ENCODE results near the gene PPM1A.

Gene PPM1A

DNA sequence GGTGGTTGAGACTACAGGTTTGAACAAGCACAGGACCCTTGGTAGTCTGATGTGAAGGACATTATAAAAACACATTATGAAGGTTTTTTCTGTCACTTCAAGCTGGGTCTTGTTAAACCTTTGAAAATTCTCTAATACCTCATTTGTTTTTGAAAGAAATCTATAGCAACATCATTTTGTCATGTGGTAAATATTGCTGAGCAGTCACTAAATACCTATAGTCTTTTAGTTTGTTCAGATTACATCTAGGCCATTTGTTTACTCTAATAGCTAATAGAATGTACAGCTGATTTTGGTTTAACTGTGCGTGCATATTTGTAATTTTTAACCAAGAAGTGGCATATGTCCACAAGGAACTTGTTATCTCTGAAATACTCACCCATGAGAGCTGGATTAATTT is 2.9 kb downstream of the PPM1A start:
- H3K4me1 ChIP-seq (ENCODE audit: insufficient read depth, low read length, poor library complexity, severe bottlenecking), result peaks cover 55% of the 10 kb centered on the region
- TF ChIP-seq, protein P1, sequence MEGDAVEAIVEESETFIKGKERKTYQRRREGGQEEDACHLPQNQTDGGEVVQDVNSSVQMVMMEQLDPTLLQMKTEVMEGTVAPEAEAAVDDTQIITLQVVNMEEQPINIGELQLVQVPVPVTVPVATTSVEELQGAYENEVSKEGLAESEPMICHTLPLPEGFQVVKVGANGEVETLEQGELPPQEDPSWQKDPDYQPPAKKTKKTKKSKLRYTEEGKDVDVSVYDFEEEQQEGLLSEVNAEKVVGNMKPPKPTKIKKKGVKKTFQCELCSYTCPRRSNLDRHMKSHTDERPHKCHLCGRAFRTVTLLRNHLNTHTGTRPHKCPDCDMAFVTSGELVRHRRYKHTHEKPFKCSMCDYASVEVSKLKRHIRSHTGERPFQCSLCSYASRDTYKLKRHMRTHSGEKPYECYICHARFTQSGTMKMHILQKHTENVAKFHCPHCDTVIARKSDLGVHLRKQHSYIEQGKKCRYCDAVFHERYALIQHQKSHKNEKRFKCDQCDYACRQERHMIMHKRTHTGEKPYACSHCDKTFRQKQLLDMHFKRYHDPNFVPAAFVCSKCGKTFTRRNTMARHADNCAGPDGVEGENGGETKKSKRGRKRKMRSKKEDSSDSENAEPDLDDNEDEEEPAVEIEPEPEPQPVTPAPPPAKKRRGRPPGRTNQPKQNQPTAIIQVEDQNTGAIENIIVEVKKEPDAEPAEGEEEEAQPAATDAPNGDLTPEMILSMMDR (conservative IDR thresholded peaks at IDR 0.05; ENCODE audit: low read length), result no peak
- TF ChIP-seq EZH2phosphoT487 (IDR thresholded peaks at IDR 0.05; ENCODE audit: borderline replicate concordance), result no peak
- no peaks in the 10 kb centered on the region for H3K9me3 ChIP-seq (ENCODE audit: insufficient read depth, low read depth, low read length)
- H3K36me3 ChIP-seq (ENCODE audit: insufficient read depth, low read length), result no peaks in the 10 kb centered on the region
- peaks cover 70% of the 10 kb centered on the region for H3K79me2 ChIP-seq (ENCODE audit: insufficient read depth, low read length)
- peak overlapping the region; percentile 91 for H3K4me2 ChIP-seq (ENCODE audit: low read depth, low read length, poor library complexity, severe bottlenecking)
- H2AFZ ChIP-seq (ENCODE audit: low read length), result no peak overlapping the region
- H3K27me3 ChIP-seq (ENCODE audit: insufficient read depth, low read length, poor library complexity, severe bottlenecking), result no peaks in the 10 kb centered on the region
- H3K9ac ChIP-seq (ENCODE audit: low read depth, low read length, poor library complexity, severe bottlenecking), result peak overlapping the region; percentile 80
- H3K9me2 ChIP-seq (replicated peaks; ENCODE audit: low read depth, low read length), result no peaks in the 10 kb centered on the region
- H3F3A ChIP-seq (ENCODE audit: low read depth), result no peaks in the 10 kb centered on the region
- H3K4me3 ChIP-seq (ENCODE audit: low read length, poor library complexity, severe bottlenecking), result peak overlapping the region; percentile 77
- H4K20me1 ChIP-seq (ENCODE audit: insufficient read depth, low read length, poor library complexity, severe bottlenecking), result peaks cover 65% of the 10 kb centered on the region

DNA sequence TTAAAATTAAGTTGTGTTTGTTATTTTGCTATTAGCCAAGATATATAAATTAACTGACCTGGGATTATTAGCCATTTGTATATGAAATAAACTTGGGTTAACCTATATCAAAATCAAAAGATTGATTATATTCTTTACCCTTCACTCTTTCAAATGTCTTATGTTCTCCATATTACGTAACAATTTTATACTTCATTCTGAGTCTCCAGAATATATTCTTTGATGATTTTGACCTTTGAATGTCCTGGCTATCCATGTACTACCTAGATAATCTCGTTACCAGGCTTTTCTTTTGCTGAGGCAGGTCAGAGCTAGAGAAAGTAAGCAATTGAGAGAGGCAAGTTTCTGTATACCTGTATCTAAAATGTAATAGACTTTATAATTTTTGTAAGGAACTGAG is 3.6 kb downstream of the PPM1A start:
- Histone ChIP-seq H3K9me3 (ENCODE audit: insufficient read depth, low read depth, low read length) (no peaks in the 10 kb centered on the region), H3F3A (ENCODE audit: low read depth) (no peaks in the 10 kb centered on the region), H3K4me2 (ENCODE audit: low read depth, low read length, poor library complexity, severe bottlenecking) (peak overlapping the region; percentile 91), H3K4me1 (ENCODE audit: insufficient read depth, low read length, poor library complexity, severe bottlenecking) (peaks cover 62% of the 10 kb centered on the region), H3K79me2 (ENCODE audit: insufficient read depth, low read length) (peaks cover 78% of the 10 kb centered on the region), H3K9me2 (replicated peaks; ENCODE audit: low read depth, low read length) (no peaks in the 10 kb centered on the region), H2AFZ (ENCODE audit: low read length) (no peak overlapping the region), H3K36me3 (ENCODE audit: insufficient read depth, low read length) (no peaks in the 10 kb centered on the region), H3K9ac (ENCODE audit: low read depth, low read length, poor library complexity, severe bottlenecking) (peak overlapping the region; percentile 80), H3K4me3 (ENCODE audit: low read length, poor library complexity, severe bottlenecking) (peak overlapping the region; percentile 77), H4K20me1 (ENCODE audit: insufficient read depth, low read length, poor library complexity, severe bottlenecking) (peaks cover 73% of the 10 kb centered on the region), H3K27me3 (ENCODE audit: insufficient read depth, low read length, poor library complexity, severe bottlenecking) (no peaks in the 10 kb centered on the region)
- TF ChIP-seq EZH2phosphoT487 (IDR thresholded peaks at IDR 0.05; ENCODE audit: borderline replicate concordance), result no peak
- TF ChIP-seq, protein P1 (conservative IDR thresholded peaks at IDR 0.05; ENCODE audit: low read length), result no peak

DNA sequence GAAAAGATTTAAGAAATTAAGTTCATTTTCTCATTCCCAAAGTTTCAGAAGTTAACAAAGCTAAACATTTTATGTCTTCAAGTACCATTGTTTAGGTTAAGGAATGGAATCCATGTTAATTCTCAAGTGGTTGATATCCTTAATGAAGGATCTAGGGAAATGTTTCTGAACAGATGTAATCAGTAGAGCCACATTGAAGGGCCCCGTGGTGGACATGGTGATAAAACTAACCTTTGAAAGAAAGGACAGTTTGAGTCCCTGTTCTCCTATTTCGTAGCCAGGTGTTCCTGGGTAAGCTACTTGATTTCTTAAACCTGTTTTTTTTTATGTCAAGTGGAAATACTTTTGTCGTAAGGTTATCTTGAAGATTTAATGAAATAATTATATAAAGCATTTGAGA is 4.6 kb downstream of the PPM1A start:
- H3K4me2 ChIP-seq (ENCODE audit: low read depth, low read length, poor library complexity, severe bottlenecking), result peak overlapping the region; percentile 91

More for the DNA sequence above, 4.6 kb downstream of the PPM1A start:
- Histone ChIP-seq H4K20me1 (ENCODE audit: insufficient read depth, low read length, poor library complexity, severe bottlenecking) (peaks cover 83% of the 10 kb centered on the region), H3K9ac (ENCODE audit: low read depth, low read length, poor library complexity, severe bottlenecking) (peak overlapping the region; percentile 80), H3K79me2 (ENCODE audit: insufficient read depth, low read length) (peaks cover 88% of the 10 kb centered on the region), H3K27me3 (ENCODE audit: insufficient read depth, low read length, poor library complexity, severe bottlenecking) (no peaks in the 10 kb centered on the region), H3K4me1 (ENCODE audit: insufficient read depth, low read length, poor library complexity, severe bottlenecking) (peaks cover 72% of the 10 kb centered on the region), H2AFZ (ENCODE audit: low read length) (no peak overlapping the region), H3K4me3 (ENCODE audit: low read length, poor library complexity, severe bottlenecking) (peak overlapping the region; percentile 77), H3F3A (ENCODE audit: low read depth) (no peaks in the 10 kb centered on the region), H3K9me3 (ENCODE audit: insufficient read depth, low read depth, low read length) (no peaks in the 10 kb centered on the region), H3K9me2 (replicated peaks; ENCODE audit: low read depth, low read length) (no peaks in the 10 kb centered on the region), H3K36me3 (ENCODE audit: insufficient read depth, low read length) (no peaks in the 10 kb centered on the region)
- no peak for TF ChIP-seq EZH2phosphoT487 (IDR thresholded peaks at IDR 0.05; ENCODE audit: borderline replicate concordance)
- TF ChIP-seq, protein P1 (conservative IDR thresholded peaks at IDR 0.05; ENCODE audit: low read length), result no peak

All from Loucy (cell line).